ENCODE data around the gene STRIP2.
"Not testable (repeated sequence)": the region's sequence is repeated elsewhere in the genome, so short reads cannot be mapped to it uniquely, and the experiment has no call there.

The STRIP2 gene

DNA sequence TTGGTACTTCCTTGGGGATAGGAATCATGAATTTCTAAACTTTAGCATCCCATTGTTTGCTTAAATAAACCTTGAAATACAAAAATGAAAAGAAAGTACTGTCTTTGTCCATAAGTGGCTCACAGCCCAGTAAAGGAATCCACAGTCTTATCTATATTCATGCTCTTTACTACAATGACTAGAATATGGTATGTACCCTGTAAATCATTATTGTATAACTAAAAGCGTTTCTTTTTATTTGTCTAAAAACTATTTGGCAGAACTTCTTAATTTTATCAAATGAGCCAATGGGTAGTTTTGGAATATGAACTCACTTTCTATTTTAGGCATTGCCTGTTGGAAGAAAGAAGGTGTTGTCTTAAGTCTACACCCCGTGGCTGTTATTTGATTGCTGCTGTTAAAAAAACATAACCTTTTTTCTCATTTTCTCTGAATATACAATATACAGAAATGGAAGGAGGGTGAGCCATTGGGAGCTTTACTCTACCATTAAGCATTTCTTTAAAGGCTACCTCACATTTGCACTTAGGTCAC lies 12.4 kb upstream of the STRIP2 start:
- no peak for DNase-seq (ENCODE audit: low spot score)

DNA sequence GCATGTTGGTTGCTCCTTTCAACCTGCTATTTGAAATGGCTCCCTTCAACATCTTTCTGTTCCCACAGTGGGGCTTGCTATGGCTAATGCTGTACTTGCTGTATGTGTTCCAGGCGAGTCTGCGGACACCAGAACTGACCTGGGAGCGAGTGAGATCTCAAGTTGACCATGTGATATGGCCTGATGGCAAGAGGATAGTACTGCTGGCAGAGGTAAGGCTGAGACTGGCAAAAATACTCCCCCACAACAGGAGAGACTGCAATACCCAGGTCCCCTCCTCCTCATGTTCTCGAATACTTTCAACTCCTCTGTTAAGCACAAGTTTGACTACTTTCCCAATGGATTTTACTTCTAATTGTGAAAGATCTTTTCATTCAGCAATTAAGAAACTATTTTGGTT lies 11.5 kb upstream of the STRIP2 start:
- no peak for DNase-seq (ENCODE audit: low spot score)

DNA sequence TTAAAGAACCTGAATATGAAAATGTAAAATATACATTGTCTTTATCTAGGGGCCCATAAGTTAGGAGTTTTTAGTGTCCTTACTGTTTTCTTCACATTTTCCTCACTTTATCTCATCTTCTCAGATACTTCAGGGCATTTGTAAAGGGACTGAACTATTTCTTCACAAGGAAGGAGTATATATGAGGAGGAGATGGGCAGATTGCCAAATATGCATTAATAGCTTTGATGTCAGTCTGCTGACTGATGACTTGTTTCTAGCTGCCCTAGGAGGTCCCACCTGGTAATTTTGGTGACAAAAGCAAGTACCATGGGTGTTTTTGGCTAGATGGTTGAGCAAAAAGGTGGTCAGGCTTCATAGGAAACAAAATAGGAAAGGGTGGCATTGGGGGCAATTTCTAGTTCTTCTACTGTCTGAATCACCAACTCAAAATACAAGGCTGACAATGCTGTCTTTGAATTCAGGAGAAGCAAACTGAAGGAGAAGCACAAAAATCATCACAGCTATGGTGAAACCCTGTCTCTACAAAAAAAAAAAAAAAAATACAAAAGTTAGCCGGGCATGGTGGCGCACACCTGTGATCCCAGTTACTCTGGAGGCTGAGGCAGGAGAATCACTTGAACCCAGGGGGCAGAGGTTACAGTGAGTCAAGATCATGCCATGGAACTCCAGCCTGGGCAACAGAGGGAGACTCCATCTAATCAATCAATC lies 10.4 kb upstream of the STRIP2 start:
- DNase-seq (ENCODE audit: low spot score) = no peak

DNA sequence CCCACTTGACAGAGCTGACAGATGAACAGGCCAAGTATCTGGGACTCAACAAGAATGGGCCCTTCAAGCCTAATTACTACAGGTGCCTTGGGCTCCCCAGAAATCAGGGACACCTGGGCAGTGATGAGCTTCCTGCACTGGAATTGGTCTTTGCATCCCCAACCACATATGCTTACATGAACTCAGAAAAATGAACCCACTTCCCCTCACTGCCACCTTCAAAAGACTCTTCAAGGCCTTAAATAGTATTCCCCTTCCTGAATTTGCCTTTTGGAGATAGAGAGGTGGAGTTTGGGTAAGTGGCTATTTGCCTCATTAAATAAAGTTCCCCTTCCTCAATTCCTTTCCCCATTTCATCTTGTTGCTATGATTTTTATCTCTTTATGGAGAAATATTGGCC lies 7.8 kb upstream of the STRIP2 start:
- no peak for DNase-seq (ENCODE audit: low spot score)

DNA sequence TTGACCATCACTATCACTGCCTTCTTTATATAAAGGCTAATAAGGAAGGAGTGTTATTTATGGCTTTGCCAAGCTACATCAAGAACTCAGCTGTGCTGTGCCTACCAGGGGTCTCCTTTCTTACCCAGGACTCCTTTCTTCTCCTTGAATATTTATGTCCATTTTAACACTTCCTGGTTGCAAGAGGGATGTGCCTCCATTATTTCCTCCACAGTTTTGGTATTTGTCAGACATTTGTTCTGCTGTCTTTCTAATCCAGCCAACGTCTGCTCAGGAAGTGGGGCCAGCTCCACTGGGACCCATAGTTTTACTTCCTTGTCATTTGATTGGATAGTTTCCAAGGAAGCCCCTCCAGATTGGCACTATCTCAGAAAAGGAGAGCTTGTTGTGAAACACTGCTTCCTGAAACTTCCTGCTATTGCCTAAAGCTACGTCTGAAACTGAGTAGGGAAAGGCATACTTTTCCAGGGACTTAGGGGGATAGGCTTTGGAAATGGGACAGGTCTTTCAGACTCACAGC lies 6.6 kb upstream of the STRIP2 start:
- DNase-seq (ENCODE audit: low spot score) = no peak

DNA sequence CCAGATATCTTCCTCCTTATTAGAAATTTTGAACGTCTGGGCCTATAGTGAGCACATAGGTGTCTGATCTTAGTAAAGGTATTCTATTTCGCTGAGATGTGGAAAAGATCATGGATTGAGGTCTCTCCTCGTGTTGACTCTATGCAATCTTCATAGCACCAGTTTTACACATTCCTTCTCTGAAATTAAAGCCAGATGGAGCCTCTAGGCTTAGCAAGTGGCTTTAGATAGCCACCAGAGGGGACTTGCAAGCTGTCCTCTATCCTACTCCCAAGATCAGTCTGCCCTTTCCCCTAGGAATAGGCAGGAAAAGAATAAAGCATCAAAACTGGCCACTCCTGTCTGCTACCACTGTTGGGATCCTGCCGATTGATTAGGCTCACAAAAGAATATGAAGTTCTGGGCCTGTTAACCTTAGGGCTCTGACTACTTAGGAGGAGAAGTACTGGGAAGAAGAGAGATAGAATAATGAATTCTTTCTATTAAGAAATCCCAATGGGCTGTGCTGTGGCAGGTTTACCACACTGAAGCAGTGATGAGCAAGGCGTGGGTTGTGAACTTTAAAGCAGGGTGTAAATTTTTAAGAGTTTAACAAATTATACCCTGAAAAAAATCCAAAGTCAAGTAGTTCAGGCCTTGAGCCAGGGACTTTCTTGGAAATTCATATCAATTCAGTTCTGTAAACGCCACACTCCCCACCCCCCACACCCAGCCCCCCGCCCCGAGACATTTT lies 2.2 kb upstream of the STRIP2 start:
- DNase-seq (ENCODE audit: low spot score) = no peak

DNA sequence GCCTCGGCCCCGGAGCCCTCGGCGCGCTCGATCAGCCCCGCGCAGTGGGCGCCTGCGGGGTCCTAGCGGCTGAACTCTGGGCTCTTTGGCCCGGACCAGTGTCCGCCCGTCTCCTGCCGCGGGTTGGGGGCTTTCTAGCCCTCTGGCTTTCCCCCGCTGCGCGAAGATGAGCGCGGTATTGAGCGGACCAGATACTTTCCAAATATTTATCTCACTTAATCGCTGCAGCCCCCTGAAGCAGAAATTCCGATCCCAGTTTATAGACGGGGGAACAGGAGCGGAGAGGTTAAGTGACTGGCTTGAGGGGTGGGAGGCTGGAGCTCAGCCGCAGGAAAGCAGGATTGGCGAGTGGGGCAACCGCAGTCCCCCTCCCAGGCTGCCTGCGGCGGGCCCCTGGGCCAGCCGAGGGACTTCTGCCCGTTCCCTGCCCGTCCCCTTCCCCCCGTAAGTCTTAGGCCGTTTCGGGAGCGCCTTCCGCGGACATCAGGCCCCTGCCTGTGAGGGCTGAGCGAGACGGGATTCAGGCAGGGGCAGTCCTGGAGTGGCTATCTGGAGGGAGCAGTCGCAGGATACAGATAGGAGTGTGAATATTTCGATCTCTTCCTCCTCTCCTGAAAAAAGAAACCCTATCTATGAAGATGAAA lies 565 bp downstream of the STRIP2 start:
- no peak for DNase-seq (ENCODE audit: low spot score)

DNA sequence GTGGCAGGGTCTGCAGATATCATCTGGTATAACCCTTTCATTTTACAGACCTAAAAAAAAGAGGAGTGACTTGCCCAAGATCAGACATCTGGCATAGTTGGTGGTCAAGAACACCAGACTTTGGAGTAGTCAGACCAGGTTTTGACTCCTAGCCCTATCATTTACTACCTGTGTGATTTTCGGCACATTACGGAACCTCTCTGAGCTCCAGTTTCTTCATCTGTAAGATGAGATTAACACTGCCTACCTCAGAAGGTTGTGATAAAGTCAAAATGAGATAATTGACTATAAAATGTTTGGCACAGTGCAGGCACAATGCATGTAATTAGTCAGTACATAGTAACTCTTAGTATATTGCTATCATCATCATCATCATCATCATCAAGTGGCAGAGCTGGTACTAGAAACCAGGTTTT lies 1.2 kb downstream of the STRIP2 start:
- DNase-seq (ENCODE audit: low spot score) = no peak

DNA sequence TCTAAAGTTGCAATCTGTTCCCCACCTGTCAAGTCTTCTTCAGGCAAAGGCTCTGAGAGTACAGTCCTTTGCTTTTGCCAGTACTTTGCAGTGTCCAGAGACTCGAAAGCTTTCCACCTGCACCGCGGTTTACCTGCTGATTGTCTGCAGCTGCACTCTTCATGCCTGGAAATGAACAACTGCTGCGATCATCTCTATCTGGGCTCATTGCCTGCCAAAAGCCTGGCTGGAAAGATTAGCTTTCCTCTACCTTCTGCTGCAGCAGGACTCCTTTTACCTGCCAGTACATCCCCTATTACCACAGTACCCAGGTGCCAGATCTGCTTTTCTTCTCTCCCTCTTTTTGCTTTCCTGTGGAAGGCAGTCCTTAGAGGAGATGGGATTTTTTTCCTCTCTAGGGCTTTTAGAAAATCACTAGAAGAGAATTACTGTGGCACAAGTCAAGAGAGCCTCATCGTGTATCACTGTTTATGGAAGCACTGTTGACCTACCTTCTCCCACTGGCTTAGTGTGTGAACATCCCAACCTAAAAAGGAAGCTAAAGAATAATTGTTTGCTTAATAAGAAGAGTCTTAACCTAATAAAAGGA lies 2.2 kb downstream of the STRIP2 start:
- DNase-seq (ENCODE audit: low spot score) = no peak

DNA sequence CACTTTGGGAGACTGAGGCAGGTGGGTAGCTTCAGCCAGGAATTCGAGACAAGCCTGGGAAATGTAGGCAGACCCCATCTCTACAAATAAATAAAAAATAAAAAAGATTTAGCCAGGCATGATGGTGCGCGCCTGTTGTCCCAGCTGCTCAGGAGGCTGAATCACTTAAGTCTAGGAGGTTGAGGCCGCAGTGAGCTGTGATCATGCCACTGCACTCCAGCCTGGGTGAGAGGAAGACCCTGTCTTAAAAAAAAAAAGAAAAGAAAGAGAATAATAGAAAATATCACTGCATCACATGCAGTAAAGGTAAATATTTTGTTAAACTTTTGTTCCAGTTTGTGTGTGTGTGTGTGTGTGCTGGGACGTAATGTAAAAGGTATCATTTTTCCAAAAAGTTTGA lies 3.0 kb downstream of the STRIP2 start:
- DNase-seq (ENCODE audit: low spot score) = no peak

DNA sequence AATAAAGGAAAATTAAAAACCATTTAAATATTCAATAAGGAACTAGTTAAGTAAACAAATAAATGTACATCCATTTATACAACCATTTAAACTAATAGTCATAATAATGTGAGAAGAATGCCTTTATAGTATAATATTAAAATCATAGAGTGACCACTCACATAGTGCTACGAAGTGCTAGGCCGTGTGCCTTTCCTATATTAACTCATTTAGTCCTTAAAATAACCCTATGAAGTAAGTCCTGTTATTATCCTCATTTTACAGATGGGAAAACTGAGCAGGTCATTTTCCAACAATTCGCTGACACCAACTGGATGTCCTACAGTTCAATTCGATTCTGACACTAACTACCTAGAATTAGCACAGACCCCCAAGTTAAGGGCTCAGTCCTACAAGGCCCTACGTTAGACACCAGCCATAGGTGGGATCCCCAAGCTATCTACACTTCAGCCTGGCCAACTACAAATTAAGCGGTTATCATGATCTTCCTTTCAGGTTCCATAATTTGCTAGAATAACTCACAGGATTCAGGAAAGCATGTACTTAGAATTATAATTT lies 4.1 kb downstream of the STRIP2 start:
- DNase-seq (ENCODE audit: low spot score) = no peak

DNA sequence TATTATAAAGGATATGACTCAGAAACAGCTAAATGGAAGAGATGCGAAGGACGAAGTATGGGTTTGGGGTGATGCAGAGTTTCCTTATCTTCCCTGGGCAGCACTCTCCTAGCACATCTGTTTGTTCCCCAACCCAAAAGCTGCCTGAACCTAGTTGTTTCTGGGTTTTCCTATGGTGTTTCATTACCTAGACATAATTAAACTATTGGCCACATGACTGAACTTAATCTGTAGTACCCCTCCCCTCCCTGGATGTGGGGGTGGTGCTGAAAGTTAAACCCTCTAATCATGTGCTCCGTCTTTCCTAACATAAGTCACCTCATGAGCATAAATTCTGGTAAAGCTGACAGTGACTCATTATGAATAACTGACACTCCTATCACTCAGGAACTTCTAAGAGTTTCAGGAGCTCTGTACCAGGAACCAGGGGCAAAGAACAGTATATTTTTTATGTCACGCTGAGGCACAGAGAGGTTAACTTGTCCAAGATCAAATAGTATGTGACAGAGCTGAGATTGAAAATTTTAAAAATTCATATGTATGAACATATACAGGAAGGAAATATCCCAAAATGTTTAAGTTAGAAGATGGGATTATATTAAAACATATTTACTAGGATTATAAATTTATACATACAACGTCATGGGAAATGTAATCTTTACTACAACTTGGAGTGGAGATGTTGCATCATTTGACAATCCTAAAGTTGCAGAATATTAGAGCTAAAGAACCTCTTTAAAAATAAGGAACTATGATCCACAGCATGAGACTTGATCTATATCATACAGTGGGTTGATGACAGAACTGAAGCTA lies 4.8 kb downstream of the STRIP2 start:
- DNase-seq (ENCODE audit: low spot score) = no peak

DNA sequence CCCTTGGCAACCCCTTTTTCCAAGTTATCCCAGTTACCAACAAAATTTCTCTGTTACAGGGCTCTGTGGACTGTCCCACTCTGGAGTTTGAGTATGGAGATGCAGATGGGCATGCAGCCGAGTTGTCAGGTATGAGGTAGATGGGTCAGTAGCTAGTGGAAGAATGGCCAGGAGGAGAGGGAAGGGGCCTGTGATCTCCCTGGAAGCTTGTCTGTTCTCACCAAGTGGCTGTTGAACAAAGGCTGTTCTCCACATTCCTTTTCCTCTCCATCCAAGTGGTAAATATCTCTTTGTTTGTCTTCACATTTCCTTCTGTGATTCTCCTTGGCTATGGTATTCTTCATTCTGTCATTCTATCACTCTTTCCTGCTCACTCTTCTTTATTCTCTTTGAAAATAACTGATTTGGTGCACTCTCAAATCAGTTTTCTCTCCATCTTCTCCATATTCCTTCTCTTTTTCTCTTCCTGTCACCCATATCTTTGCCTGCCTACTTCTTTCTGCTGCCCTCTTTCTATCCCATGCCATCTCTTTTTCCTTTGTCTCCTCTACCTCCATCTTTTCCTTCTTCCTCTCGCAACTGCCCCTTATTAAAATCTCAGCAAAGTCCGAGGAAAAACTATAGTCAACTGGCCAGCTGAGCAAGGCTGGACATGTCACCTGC lies 5.9 kb downstream of the STRIP2 start:
- DNase-seq (ENCODE audit: low spot score) = no peak

DNA sequence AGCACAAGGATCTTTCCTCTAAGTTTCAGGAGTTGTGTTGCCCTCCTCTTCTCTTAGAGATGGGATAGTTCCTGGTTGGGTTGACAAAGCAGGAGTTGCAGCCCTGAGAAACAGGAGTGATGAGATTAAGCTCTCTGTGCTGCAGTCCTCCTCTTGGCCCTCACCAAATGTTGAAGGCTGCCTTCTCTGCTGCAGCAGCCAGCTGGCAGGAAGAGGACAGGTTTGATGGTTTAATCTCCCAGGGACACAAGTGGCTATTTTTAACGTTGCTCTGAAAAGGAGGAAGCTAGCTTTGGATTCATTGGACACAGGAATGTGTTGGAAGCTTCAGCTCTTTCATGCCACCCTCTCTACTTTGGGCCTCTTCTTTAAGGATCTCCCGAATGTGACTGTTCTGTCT lies 9.4 kb downstream of the STRIP2 start:
- DNase-seq (ENCODE audit: low spot score) = no peak

DNA sequence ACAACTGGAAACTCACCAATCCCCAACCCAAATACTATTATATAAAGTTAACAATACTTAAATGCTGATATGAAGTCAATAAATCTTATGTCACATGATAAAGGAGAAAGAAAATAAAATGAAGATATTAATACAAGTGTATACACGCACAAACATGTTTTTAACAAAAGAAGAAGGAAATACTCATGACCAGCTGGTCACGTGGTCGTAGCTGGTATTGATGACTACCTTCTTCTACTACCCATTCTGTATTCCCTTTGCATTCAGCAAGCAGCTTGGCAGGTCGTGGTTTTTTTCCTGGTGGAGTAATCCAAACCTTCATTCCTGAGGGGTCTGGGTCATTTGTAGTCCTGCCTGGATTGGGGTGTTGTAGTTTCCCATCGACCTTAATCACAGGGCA lies 10.5 kb downstream of the STRIP2 start:
- not testable (repeated sequence) for DNase-seq (ENCODE audit: low spot score)

DNA sequence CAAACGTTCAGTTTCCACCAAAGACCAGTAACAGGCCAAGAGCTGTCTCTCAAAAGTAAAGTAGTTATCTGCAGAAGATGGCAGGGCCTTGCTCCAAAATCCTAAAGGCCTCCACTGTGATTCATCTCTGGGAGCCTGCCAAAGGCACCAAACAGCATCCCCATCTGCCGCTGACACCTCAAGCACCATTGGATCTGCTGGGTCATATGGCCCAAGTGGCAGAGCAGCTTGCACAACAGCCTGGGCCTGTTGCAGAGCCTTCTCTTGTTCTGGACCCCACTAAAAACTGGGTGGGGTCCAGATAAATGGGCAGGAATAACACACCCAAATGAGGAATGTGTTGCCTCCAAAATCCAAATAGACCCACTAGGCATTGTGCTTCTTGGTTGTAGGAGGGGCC lies 12.7 kb downstream of the STRIP2 start:
- DNase-seq (ENCODE audit: low spot score) = not testable (repeated sequence)

DNA sequence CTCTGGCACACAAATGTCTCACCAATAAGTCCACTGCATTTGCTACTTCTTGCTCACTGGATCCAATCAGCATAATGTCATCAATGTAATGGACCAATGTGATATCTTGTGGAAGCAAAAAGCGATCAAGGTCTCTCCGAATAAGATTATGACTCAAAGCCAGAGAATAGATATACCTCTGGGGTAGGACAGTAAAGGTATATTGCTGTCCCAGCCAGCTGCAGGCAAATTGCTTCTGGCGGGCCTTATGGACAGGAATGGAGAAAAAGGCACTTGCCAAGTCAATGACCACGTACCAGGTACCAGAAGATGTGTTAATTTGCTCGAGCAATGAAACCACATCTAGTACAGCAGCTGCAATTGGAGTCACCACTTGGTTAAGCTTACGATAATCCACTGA lies 13.2 kb downstream of the STRIP2 start:
- DNase-seq (ENCODE audit: low spot score) = not testable (repeated sequence)

DNA sequence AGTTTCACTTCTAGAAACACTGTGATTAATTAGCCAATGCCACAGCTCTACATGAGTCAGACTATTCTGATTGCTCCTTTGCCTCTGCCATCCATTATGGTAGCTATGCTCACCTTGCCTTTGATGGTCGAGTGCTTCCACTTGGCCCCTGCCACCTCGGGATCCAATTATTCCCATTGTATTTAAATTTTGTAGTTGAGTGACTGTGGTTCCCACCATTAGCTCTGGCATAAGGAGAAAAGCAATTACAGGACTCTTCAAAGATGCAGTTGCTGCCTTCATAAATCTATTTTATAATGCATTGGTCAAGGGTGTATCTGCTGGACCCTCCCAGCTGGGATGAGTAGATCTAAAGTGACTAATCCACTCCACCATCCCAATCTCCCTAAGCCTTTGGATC lies 14.4 kb downstream of the STRIP2 start:
- not testable (repeated sequence) for DNase-seq (ENCODE audit: low spot score)

DNA sequence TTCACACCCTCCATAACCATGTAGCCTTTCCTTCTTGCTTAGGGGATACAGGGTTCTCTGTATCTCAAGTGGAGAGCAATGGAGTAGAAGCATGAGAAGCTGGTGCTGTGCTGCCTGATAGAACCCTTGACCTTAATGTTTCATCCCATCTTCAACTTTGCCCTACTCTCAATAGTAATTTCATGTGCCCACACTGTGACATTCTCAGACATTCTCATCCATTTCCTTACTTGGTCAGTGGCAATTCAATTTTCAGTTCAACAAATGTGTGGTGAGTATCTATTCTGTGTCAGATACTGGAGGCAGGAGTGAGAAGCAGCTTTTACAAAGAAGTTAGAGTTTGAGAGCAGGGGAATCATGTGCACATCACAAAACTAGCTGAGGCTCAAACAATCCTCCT lies 16.1 kb downstream of the STRIP2 start:
- DNase-seq (ENCODE audit: low spot score) = no peak

DNA sequence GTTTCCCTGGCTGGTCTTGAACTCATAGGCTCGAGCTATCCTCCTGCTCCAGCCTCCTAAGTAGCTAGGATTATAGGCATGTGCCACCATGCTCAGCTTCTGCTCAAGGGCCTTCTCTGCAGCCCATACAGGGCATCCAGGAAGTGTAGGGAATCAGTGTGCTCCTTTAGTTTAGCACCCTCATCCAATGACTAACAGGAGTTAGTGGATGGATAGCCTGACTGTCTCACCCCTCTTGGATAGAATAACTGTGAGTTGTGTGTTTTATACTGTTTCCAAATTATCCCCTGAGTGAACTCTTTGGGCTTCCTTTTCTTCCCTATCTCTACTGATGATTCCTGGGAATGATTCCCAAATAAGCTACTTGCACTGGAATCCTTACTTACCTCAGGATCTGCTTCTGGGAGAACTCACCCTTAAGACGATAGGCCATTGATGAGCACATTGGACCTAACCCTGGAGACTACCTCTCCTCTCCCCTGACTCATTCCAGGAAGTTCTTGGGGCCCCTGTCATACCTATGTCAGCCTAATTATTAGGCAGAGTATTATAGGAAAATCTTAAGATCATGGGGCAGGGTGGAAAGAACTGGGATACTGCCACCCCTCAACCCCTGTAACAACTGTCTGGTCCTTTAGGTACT lies 18.5 kb downstream of the STRIP2 start:
- DNase-seq (ENCODE audit: low spot score) = no peak
